MG63 (cell line): ENCODE measurements around the gene TNF. TPM values are rescaled to one million over a fixed set of nuclear protein-coding genes. Genes with fewer than 3 reads are reported as not detected.

Experiments
- DNase-seq: peaks from one replicate; pipeline ENCODE4 v3.0.0-alpha.2; 2020
- H3K27me3 ChIP-seq: fragments of 250-450 bp; sonication (Bioruptor Pico); 2 replicates; pipeline ENCODE4 v1.5.1; 2020; ENCODE audit warnings: mild to moderate bottlenecking, moderate library complexity
- H3K36me3 ChIP-seq: fragments of 250-450 bp; sonication (Bioruptor Pico); 2 replicates; pipeline ENCODE4 v1.5.1; 2020; ENCODE audit warnings: mild to moderate bottlenecking, moderate library complexity
- H3K4me3 ChIP-seq: fragments of 250-450 bp; sonication (Bioruptor Pico); 2 replicates; pipeline ENCODE4 v1.5.1; 2020; ENCODE audit warnings: mild to moderate bottlenecking, moderate library complexity
- H3K9me3 ChIP-seq: fragments of 250-450 bp; sonication (Bioruptor Pico); 2 replicates; pipeline ENCODE4 v1.5.1; 2020; ENCODE audit warnings: mild to moderate bottlenecking, moderate library complexity
- total RNA-seq: library from RNA; depleted of rRNA; stranded (reverse); fragments of >200 nt; shearing (Covaris generic); gene quantifications from 2 replicates; pipeline ENCODE4 v1.2.3, GENCODE V29; 2014; ENCODE audit warnings: low replicate concordance; rRNA removed

The TNF gene
- total RNA-seq, 1 experiment from 2014 or later, result not detected

DNA sequence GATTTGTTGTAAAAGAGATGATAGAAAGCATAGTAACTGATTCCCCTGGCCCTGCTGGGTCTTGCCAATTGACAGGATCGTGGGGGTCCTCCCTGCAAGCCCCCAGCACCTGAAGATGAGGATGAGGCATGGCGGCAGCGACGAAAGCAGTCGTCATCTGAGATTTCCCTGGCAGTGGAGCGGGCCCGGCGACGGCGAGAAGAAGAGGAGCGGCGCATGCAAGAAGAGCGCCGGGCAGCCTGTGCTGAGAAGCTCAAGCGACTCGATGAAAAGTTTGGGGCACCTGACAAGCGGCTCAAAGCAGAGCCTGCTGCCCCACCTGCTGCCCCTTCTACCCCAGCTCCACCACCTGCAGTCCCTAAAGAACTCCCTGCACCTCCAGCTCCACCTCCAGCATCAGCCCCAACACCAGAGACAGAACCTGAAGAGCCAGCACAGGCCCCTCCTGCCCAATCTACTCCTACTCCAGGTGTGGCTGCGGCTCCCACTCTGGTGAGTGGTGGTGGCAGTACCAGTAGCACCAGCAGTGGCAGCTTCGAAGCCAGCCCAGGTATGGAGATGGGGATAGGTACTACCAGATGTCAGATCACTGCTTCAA, 52.4 kb downstream of the TNF start:
- no peaks in the 10 kb centered on the region for H3K27me3 ChIP-seq
- H3K36me3 ChIP-seq, result peaks cover 82% of the 10 kb centered on the region
- DNase-seq, result no peak
- no peak overlapping the region for H3K4me3 ChIP-seq
- H3K9me3 ChIP-seq, result no peaks in the 10 kb centered on the region

Other genes with a start within 250 kb of the TNF start
- gene HLA-B, start 218.4 kb upstream of the TNF start, total RNA-seq, result 35.3 and 69.1 TPM in 2 replicates
- 15.9 and 31.0 TPM in 2 replicates for gene MICA, start 172.0 kb upstream of the TNF start, total RNA-seq
- gene MICB, start 77.4 kb upstream of the TNF start, total RNA-seq, result 13.1 and 17.6 TPM in 2 replicates
- gene MCCD1, start 46.6 kb upstream of the TNF start, total RNA-seq, result not detected in 2 replicates
- 389 and 536 TPM in 2 replicates for gene DDX39B, start 33.6 kb upstream of the TNF start, total RNA-seq
- 2.1 and 3.4 TPM in 2 replicates for gene ATP6V1G2, start 29.0 kb upstream of the TNF start, total RNA-seq
- 19.7 and 29.3 TPM in 2 replicates for gene NFKBIL1, start 28.0 kb upstream of the TNF start, total RNA-seq
- not detected in 2 replicates for gene LTA, start 3.3 kb upstream of the TNF start, total RNA-seq
- gene LTB, start 6.9 kb downstream of the TNF start, total RNA-seq, result not detected in 2 replicates
- not detected in 2 replicates for gene LST1, start 10.7 kb downstream of the TNF start, total RNA-seq
- gene NCR3, start 17.4 kb downstream of the TNF start, total RNA-seq, result not detected in 2 replicates
- gene AIF1, start 39.7 kb downstream of the TNF start, total RNA-seq, result not detected in 2 replicates
- 17.1 and 18.2 TPM in 2 replicates for gene PRRC2A, start 45.1 kb downstream of the TNF start, total RNA-seq
- 82.2 and 194 TPM in 2 replicates for gene BAG6, start 77.1 kb downstream of the TNF start, total RNA-seq
- gene APOM, start 80.3 kb downstream of the TNF start, total RNA-seq, result 0.56 TPM in 1 of 2 replicates, not detected in the other
- gene C6orf47, start 85.2 kb downstream of the TNF start, total RNA-seq, result 5.9 and 6.5 TPM in 2 replicates
- gene GPANK1, start 89.4 kb downstream of the TNF start, total RNA-seq, result 21.4 and 24.2 TPM in 2 replicates
- 88.8 and 99.8 TPM in 2 replicates for gene CSNK2B, start 90.5 kb downstream of the TNF start, total RNA-seq
- gene LY6G5B, start 94.4 kb downstream of the TNF start, total RNA-seq, result 0.42 and 1.1 TPM in 2 replicates
- not detected in 2 replicates for gene LY6G5C, start 105.5 kb downstream of the TNF start, total RNA-seq
- gene ABHD16A, start 127.8 kb downstream of the TNF start, total RNA-seq, result 19.4 and 43.4 TPM in 2 replicates
- gene LY6G6F, start 131.3 kb downstream of the TNF start, total RNA-seq, result not detected in 2 replicates
- not detected in 2 replicates for gene LY6G6D, start 139.8 kb downstream of the TNF start, total RNA-seq
- gene LY6G6C, start 146.2 kb downstream of the TNF start, total RNA-seq, result not detected in 2 replicates
- gene MPIG6B, start 147.8 kb downstream of the TNF start, total RNA-seq, result not detected in 2 replicates
- gene DDAH2, start 153.7 kb downstream of the TNF start, total RNA-seq, result 24.6 and 31.9 TPM in 2 replicates
- gene CLIC1, start 161.0 kb downstream of the TNF start, total RNA-seq, result 571 and 764 TPM in 2 replicates
- gene MSH5, start 164.4 kb downstream of the TNF start, total RNA-seq, result 3.1 and 6.3 TPM in 2 replicates
- 2.5 TPM in 1 of 2 replicates, not detected in the other for gene SAPCD1, start 187.1 kb downstream of the TNF start, total RNA-seq
- 0.13 and 0.84 TPM in 2 replicates for gene VWA7, start 201.8 kb downstream of the TNF start, total RNA-seq
- gene VARS1, start 220.2 kb downstream of the TNF start, total RNA-seq, result 58.8 and 107 TPM in 2 replicates
- gene LSM2, start 231.4 kb downstream of the TNF start, total RNA-seq, result 57.0 and 58.4 TPM in 2 replicates
- 0.33 and 0.39 TPM in 2 replicates for gene HSPA1L, start 239.7 kb downstream of the TNF start, total RNA-seq
- gene HSPA1A, start 240.0 kb downstream of the TNF start, total RNA-seq, result 32.5 and 71.8 TPM in 2 replicates